Mesenchymal stem cell (in vitro differentiated cells and primary cell): ENCODE measurements around the gene DCAF8.

Experiments
- DNase-seq: peaks from one replicate; pipeline ENCODE4 v3.0.0-alpha.2; 2013
- H2AFZ ChIP-seq: one replicate; pipeline ENCODE4 v1.6.1; 2013; ENCODE audit warnings: low read depth, mild to moderate bottlenecking, control low read depth, inconsistent platforms, low read length, moderate library complexity
- H2AK5ac ChIP-seq: 2 replicates; pipeline ENCODE4 v1.6.1; 2013; ENCODE audit warnings: low read length, moderate library complexity, mild to moderate bottlenecking, inconsistent platforms; ENCODE audit not compliant: severe bottlenecking
- H2BK120ac ChIP-seq: one replicate; pipeline ENCODE4 v1.6.1; 2013; ENCODE audit warnings: low read depth, mild to moderate bottlenecking, inconsistent platforms, low read length, moderate library complexity
- H2BK12ac ChIP-seq, 2 experiments: one replicate each; pipeline ENCODE4 v1.6.1; 2013; ENCODE audit warnings: inconsistent platforms in 2 of 2, low read length in 2 of 2, mild to moderate bottlenecking in 2 of 2, moderate library complexity in 2 of 2, control low read depth in 1 of 2
- H2BK15ac ChIP-seq: one replicate; pipeline ENCODE4 v1.6.1; 2013; ENCODE audit warnings: mild to moderate bottlenecking, low read depth, inconsistent platforms; ENCODE audit not compliant: poor library complexity, severe bottlenecking
- H2BK5ac ChIP-seq: 2 replicates; pipeline ENCODE4 v1.6.1; 2013; ENCODE audit warnings: low read depth, mild to moderate bottlenecking, low read length, control low read depth, inconsistent platforms; ENCODE audit not compliant: poor library complexity, severe bottlenecking
- H3K14ac ChIP-seq, 2 experiments: one replicate each; pipeline ENCODE4 v1.6.1; 2013; ENCODE audit warnings: inconsistent platforms in 2 of 2, low read length in 2 of 2, control low read depth in 1 of 2, mild to moderate bottlenecking in 1 of 2, moderate library complexity in 1 of 2
- H3K18ac ChIP-seq, 2 experiments: one replicate each; pipeline ENCODE4 v1.6.1; 2013; ENCODE audit warnings: inconsistent platforms in 2 of 2, low read length in 2 of 2, control low read depth in 1 of 2, low read depth in 1 of 2, mild to moderate bottlenecking in 1 of 2
- H3K23ac ChIP-seq, 2 experiments: one replicate each; pipeline ENCODE4 v1.6.1; 2013; ENCODE audit warnings: inconsistent platforms in 2 of 2, low read length in 2 of 2, mild to moderate bottlenecking in 2 of 2, moderate library complexity in 2 of 2, control low read depth in 1 of 2
- H3K27ac ChIP-seq: 2 replicates; pipeline ENCODE4 v1.5.1; 2013; ENCODE audit warnings: mild to moderate bottlenecking, moderate library complexity, low read length, control low read depth, inconsistent platforms; ENCODE audit not compliant: poor library complexity, severe bottlenecking
- H3K27me3 ChIP-seq, 2 experiments: 2 replicates each; pipeline versions ENCODE4 v1.6.1 to v1.7.0; 2013; ENCODE audit warnings: low read length in 2 of 2, mild to moderate bottlenecking in 2 of 2, moderate library complexity in 2 of 2, control low read depth in 1 of 2, inconsistent platforms in 1 of 2; ENCODE audit not compliant: control insufficient read depth in 1 of 2, insufficient read depth in 1 of 2
- H3K36me3 ChIP-seq, 2 experiments: 2 replicates each; pipeline versions ENCODE4 v1.6.1 to v1.7.0; 2013; ENCODE audit warnings: low read length in 2 of 2, control low read depth in 1 of 2, inconsistent platforms in 1 of 2, low read depth in 1 of 2, mild to moderate bottlenecking in 1 of 2; ENCODE audit not compliant: insufficient read depth in 2 of 2, control insufficient read depth in 1 of 2
- H3K4ac ChIP-seq, 2 experiments: one replicate each; pipeline ENCODE4 v1.6.1; 2013; ENCODE audit warnings: inconsistent platforms in 2 of 2, low read length in 2 of 2, mild to moderate bottlenecking in 2 of 2, moderate library complexity in 2 of 2, control low read depth in 1 of 2, low read depth in 1 of 2
- H3K4me1 ChIP-seq: 2 replicates; pipeline ENCODE4 v1.6.1; 2013; ENCODE audit warnings: low read depth, low read length, control low read depth; ENCODE audit not compliant: control insufficient read depth, insufficient read depth
- H3K4me2 ChIP-seq: 2 replicates; pipeline ENCODE4 v1.6.1; 2013; ENCODE audit warnings: low read length, mild to moderate bottlenecking, inconsistent platforms; ENCODE audit not compliant: poor library complexity, severe bottlenecking
- H3K4me3 ChIP-seq, 2 experiments: 2 replicates each; pipeline versions ENCODE4 v1.5.1 to v1.7.0; 2013; ENCODE audit warnings: low read length in 2 of 2, mild to moderate bottlenecking in 2 of 2, control low read depth in 1 of 2, low read depth in 1 of 2; ENCODE audit not compliant: insufficient read depth in 1 of 2
- H3K79me1 ChIP-seq: replicated peaks from 2 replicates; pipeline ENCODE4 v1.6.1; 2013; ENCODE audit warnings: mild to moderate bottlenecking, control low read depth, low read length, inconsistent platforms; ENCODE audit not compliant: poor library complexity, severe bottlenecking
- H3K9ac ChIP-seq: 2 replicates; pipeline ENCODE4 v1.7.0; 2013; ENCODE audit warnings: mild to moderate bottlenecking, low read length, moderate library complexity
- H3K9me3 ChIP-seq: 2 replicates; pipeline ENCODE4 v1.7.0; 2013; ENCODE audit warnings: mild to moderate bottlenecking, low read length; ENCODE audit not compliant: control insufficient read depth
- H4K8ac ChIP-seq: one replicate; pipeline ENCODE4 v1.6.1; 2013; ENCODE audit warnings: inconsistent platforms, mild to moderate bottlenecking, low read length, moderate library complexity
- H4K91ac ChIP-seq: one replicate; pipeline ENCODE4 v1.6.1; 2013; ENCODE audit warnings: mild to moderate bottlenecking, low read length, inconsistent platforms
- WGBS: methylation state at CpG from one replicate; pipeline ENCODE4 v1.1.7; 2013; ENCODE audit warnings: mixed read lengths; 5-methylcytosine and 5-hydroxymethylcytosine counted together

Gene DCAF8

GRCh38 chr1:160187407-160187806 lies 74.9 kb downstream of the DCAF8 start:
- Histone ChIP-seq H2BK120ac (no peak overlapping the region), H4K91ac (no peak overlapping the region), H3K4ac (no peak overlapping the region), H3K27me3 (peaks cover 28 to 37% of the 10 kb centered on the region in 2 experiments), H2AK5ac (no peak overlapping the region), H2AFZ (no peak overlapping the region), H3K4me2 (no peak overlapping the region), H3K23ac (no peak overlapping the region), H2BK15ac (no peak overlapping the region), H2BK5ac (no peak overlapping the region), H3K18ac (no peak overlapping the region), H3K9ac (no peak overlapping the region), H3K4me1 (peaks cover 11% of the 10 kb centered on the region), H3K4me3 (no peak overlapping the region), H3K14ac (no peak overlapping the region), H3K36me3 (no peaks in the 10 kb centered on the region), H2BK12ac (no peak overlapping the region), H4K8ac (no peak overlapping the region), H3K79me1 (no peaks in the 10 kb centered on the region), H3K9me3 (no peaks in the 10 kb centered on the region), H3K27ac (no peak overlapping the region)
- 77% methylated on average over 6 of the region's 7 CpGs for WGBS
- DNase-seq = no peak

DNA sequence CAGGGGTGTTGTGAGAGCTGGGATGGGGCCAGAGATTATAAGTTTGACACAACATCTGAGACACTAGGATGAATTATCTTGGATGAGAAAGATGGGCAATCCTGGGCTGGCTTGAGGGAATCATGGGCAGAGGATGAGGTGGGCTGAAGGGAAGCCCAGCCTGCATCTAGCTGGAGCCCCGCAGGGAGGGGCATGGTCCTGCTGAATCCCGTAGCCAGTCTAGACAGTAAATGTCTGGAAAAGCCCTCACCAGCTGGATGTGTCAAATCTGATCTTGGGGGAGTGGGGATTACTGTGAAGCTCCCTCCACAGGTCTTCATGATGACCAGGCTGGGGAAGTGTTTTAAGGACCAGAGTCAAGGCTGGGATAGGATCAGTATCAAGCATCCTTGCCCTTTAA lies 75.6 kb downstream of the DCAF8 start:
- Histone ChIP-seq H3K18ac (no peak overlapping the region), H2BK120ac (no peak overlapping the region), H3K4me3 (no peak overlapping the region), H3K9ac (no peak overlapping the region), H3K27me3 (peaks cover 32 to 44% of the 10 kb centered on the region in 2 experiments), H3K23ac (no peak overlapping the region), H3K4ac (no peak overlapping the region), H3K36me3 (no peaks in the 10 kb centered on the region), H2BK15ac (no peak overlapping the region), H3K4me2 (no peak overlapping the region), H3K4me1 (peaks cover 5% of the 10 kb centered on the region), H2BK12ac (no peak overlapping the region), H3K79me1 (no peaks in the 10 kb centered on the region), H3K14ac (no peak overlapping the region), H3K27ac (no peak overlapping the region), H3K9me3 (no peaks in the 10 kb centered on the region), H4K8ac (no peak overlapping the region), H2AK5ac (no peak overlapping the region), H2AFZ (no peak overlapping the region), H2BK5ac (no peak overlapping the region), H4K91ac (no peak overlapping the region)
- DNase-seq = no peak
- 80% methylated on average over 2 of the region's 2 CpGs for WGBS

DNA sequence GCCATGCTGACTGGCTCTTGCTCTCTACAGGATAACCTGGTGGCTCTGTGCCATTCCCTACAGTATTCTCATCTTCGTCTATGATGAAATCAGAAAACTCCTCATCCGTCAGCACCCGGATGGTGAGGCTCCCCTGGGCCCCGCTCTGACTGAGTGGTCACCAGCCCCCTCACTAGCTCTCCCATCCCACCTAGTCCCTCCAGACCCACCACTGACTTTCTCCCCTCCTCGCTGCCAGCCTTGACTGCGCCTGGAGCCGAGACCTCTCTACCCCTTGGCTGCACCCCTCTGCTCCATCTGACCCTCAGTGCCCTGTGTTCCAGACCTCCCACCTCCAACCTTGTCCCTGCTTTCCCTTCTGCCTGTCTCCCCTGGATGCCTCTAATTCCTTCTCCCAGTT lies 76.1 kb downstream of the DCAF8 start:
- H4K8ac ChIP-seq = no peak overlapping the region
- WGBS = 95% methylated on average over 7 of the region's 7 CpGs

DNA sequence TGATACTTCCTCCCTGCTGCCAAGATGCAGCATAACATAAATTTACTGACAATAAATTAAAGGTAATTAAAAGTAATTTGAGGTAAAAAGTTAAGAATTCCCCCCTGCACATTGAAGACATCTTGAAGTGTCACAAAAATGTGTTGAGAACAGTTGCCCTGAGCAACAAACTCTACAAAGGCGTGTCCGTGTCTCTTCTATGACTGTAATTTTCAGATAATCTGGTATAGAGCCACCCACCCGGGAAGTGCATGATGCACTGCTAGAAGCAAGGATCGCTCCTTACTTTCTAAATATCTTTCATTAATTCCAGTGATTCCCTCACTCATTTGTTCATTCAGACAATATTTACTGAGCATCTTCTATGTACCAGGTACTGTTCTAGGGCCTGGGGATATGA lies 83.0 kb downstream of the DCAF8 start:
- Histone ChIP-seq H3K4me3 (no peak overlapping the region), H2BK12ac (no peak overlapping the region), H3K18ac (no peak overlapping the region), H2AFZ (no peak overlapping the region), H3K9me3 (no peaks in the 10 kb centered on the region), H3K14ac (no peak overlapping the region), H2BK120ac (no peak overlapping the region), H2BK5ac (no peak overlapping the region), H4K91ac (no peak overlapping the region), H3K4me1 (no peaks in the 10 kb centered on the region), H4K8ac (no peak overlapping the region), H3K4me2 (no peak overlapping the region), H3K36me3 (no peaks in the 10 kb centered on the region), H3K9ac (no peak overlapping the region), H3K27ac (no peak overlapping the region), H3K4ac (no peak overlapping the region), H3K27me3 (peaks cover 26 to 35% of the 10 kb centered on the region in 2 experiments), H2AK5ac (no peak overlapping the region), H3K79me1 (no peaks in the 10 kb centered on the region), H2BK15ac (no peak overlapping the region), H3K23ac (no peak overlapping the region)
- no peak for DNase-seq
- WGBS = 95% methylated on average over 3 of the region's 4 CpGs

More for the DNA sequence above, 76.1 kb downstream of the DCAF8 start:
- Histone ChIP-seq H3K18ac (no peak overlapping the region), H3K14ac (no peak overlapping the region), H4K91ac (no peak overlapping the region), H3K27me3 (peaks cover 34 to 48% of the 10 kb centered on the region in 2 experiments), H2AK5ac (no peak overlapping the region), H3K27ac (no peak overlapping the region), H3K4me2 (no peak overlapping the region), H3K4me3 (no peak overlapping the region), H3K9ac (no peak overlapping the region), H2AFZ (peak overlapping the region; percentile 16), H3K4ac (no peak overlapping the region), H2BK5ac (no peak overlapping the region), H2BK12ac (no peak overlapping the region), H3K79me1 (no peaks in the 10 kb centered on the region), H3K23ac (no peak overlapping the region), H3K9me3 (no peaks in the 10 kb centered on the region), H3K36me3 (no peaks in the 10 kb centered on the region), H2BK15ac (no peak overlapping the region), H3K4me1 (peaks cover 4% of the 10 kb centered on the region), H2BK120ac (no peak overlapping the region)
- DNase-seq = no peak
